Stimulated activated memory B cell treated with anti-CD40 and anti-IgM and Interleukin-4, amounts not matched to agents 10 μg/mL and 1 μg/mL and 100 μg/mL, for 72 hours (primary cell): Measurements from ENCODE around the gene SLC6A6.

Experiments used
- ATAC-seq: fragments of 150-1000 bp; cut with Tn5 transposase; 2 replicates; pipeline ENCODE4 v1.10.0; 2021
- H3K27ac Mint-ChIP-seq: one replicate; pipeline ENCODE4 v1.8.0; 2022; ENCODE audit warnings: mild to moderate bottlenecking, mixed read lengths
- H3K27me3 Mint-ChIP-seq: one replicate; pipeline ENCODE4 v1.8.0; 2022; ENCODE audit warnings: mixed read lengths
- H3K36me3 Mint-ChIP-seq: one replicate; pipeline ENCODE4 v1.8.0; 2022; ENCODE audit warnings: mixed read lengths
- H3K4me1 Mint-ChIP-seq: one replicate; pipeline ENCODE4 v1.8.0; 2022; ENCODE audit warnings: mixed read lengths
- H3K4me3 Mint-ChIP-seq: one replicate; pipeline ENCODE4 v1.8.0; 2022; ENCODE audit warnings: mild to moderate bottlenecking, moderate library complexity, mixed read lengths
- H3K9me3 Mint-ChIP-seq: one replicate; pipeline ENCODE4 v1.8.0; 2022; ENCODE audit warnings: mixed read lengths

SLC6A6 gene

DNA sequence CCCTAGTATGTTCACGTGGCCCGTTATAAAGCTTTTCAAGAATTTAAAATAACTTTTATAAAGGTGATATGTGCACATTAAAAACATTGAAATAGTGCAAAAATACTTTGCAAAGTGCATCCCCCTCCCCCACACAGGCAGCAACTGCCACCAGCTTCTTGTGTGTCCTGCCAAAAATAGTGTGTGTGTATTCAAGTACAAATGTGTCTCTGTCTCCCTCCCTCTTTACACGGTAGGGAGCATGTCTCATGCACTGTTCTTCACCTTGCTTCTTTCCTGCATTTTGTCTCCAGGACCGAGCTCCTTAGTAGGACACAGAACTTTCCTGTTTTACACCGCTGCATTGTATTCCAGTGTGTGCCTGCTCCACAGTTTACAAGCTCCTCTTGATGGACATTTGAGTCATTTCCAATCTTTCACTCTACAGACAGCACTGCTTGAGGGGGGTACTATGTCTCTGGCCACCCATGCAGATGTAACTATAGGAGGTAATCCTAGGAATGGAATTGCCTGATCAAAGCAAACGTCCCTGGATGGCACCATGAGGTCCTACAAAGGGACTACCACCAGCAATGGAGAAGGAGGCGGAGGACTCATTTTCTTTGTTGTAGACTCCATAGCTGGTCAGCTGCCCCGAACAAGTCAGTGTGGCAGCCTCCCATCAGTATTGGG is 52.4 kb downstream of the SLC6A6 start:
- Mint-ChIP-seq H3K9me3 (no peaks in the 10 kb centered on the region), H3K27ac (peak overlapping the region; percentile 86), H3K27me3 (no peaks in the 10 kb centered on the region), H3K36me3 (peaks cover 60% of the 10 kb centered on the region), H3K4me1 (peaks cover 31% of the 10 kb centered on the region), H3K4me3 (no peak overlapping the region)
- no peak for ATAC-seq

DNA sequence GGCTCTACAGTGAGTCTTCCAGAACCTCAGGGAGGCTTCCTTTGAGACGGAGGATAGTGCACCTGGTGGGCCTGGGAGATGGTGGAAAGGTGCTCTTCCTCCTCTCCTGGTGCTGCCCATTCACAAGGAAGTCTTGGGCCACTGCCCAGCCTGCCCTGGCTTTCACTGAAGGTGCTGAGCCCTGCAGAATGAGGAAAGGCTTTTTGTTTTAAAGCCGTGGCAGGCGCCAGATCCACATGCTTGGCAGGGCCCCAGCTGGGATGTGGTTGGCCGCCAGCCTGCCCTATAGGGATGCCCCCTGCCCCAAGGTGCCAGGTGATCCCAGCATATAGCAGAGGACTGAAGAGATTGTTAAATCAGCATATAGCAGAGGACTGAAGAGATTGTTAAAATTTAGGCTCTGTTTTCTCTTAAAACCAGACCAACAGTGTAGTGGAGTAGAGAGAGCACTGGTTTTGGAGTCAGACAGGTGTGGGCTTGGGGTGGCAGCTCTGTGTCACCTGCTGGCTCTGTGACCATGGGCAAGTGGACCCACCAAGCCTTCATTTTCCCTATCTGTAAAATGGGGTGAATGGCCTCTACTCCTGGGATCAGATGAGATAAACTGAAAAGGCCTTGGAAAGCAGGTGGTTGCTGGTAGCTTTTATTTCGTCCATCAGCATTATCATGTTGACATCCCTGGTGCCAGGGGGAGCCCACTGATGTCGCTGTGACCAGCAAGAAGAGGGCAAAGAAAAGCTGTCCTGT is 53.3 kb downstream of the SLC6A6 start:
- H3K27me3 Mint-ChIP-seq, result no peaks in the 10 kb centered on the region

DNA sequence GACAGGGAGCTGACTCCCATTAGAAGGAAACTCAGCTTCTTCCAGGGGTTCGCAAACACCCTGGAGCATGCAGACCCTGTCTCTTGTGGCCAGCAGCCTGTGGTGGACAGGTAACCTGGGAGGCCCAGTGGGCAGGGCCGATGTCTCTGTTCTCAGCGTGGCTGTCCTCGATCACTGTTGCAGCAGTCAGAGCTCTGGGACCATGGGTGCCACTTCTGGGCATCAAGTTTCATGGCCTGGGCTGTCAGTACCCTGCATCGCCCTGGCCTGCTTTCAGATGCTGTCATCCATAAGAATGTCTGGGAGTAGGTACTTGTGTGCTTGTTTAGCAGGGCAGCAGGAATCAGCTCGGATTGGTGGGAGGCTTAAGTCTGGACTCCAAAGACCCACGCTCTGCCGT is 54.4 kb downstream of the SLC6A6 start:
- Mint-ChIP-seq H3K27ac (no peak overlapping the region), H3K9me3 (no peaks in the 10 kb centered on the region), H3K27me3 (no peaks in the 10 kb centered on the region), H3K36me3 (peaks cover 55% of the 10 kb centered on the region), H3K4me1 (peaks cover 34% of the 10 kb centered on the region), H3K4me3 (no peak overlapping the region)
- ATAC-seq, result no peak

More for the DNA sequence above, 53.3 kb downstream of the SLC6A6 start:
- Mint-ChIP-seq H3K4me1 (peaks cover 36% of the 10 kb centered on the region), H3K9me3 (no peaks in the 10 kb centered on the region), H3K27ac (peak overlapping the region; percentile 86), H3K4me3 (no peak overlapping the region), H3K36me3 (peaks cover 62% of the 10 kb centered on the region)
- ATAC-seq, result no peak

DNA sequence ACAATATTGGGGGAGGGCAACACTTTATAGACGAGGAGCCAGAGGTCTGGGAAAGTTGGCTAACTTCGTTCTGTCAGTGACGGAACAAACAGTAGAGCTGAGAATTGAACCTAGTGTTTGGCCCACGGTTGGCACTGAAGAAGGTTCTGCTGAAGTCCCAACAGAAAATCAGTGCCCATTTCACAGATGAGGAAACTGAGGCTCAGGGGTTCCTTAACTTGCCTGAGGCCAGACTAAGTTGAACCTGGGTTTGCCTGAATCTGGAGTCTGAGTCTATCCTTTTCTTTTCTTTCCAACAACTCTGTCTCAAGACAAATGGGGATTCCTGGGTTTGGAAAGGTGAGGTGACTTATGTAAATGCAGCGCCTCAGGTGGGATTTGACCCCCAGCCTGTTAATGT is 55.1 kb downstream of the SLC6A6 start:
- Mint-ChIP-seq H3K4me3 (no peak overlapping the region), H3K27ac (no peak overlapping the region), H3K27me3 (no peaks in the 10 kb centered on the region), H3K4me1 (peaks cover 30% of the 10 kb centered on the region), H3K36me3 (peaks cover 55% of the 10 kb centered on the region), H3K9me3 (no peaks in the 10 kb centered on the region)
- no peak for ATAC-seq

DNA sequence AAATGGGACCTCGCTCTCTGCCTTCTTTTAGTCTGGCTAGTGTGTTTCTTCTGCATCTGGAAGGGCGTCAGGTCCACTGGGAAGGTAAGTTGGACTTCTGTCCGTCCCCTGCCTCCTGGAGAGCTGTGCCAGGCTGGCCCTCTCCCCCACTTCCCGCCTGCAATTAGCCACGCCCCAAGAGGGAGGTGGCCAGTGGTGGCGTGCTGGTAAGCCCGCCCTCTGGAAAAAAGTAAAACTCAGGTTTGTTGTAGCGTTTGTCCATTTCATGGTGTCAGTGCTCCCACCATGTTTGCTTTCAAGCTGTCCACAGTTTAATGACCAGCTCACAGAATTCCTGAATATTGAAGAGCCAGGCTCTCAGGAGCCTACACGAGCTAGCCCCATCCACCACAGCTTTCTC is 55.6 kb downstream of the SLC6A6 start:
- H3K27ac Mint-ChIP-seq, result no peak overlapping the region
- ATAC-seq, result no peak
- no peak overlapping the region for H3K4me3 Mint-ChIP-seq
- H3K27me3 Mint-ChIP-seq, result no peaks in the 10 kb centered on the region
- H3K36me3 Mint-ChIP-seq, result peaks cover 57% of the 10 kb centered on the region
- H3K4me1 Mint-ChIP-seq, result peaks cover 25% of the 10 kb centered on the region
- H3K9me3 Mint-ChIP-seq, result no peaks in the 10 kb centered on the region

DNA sequence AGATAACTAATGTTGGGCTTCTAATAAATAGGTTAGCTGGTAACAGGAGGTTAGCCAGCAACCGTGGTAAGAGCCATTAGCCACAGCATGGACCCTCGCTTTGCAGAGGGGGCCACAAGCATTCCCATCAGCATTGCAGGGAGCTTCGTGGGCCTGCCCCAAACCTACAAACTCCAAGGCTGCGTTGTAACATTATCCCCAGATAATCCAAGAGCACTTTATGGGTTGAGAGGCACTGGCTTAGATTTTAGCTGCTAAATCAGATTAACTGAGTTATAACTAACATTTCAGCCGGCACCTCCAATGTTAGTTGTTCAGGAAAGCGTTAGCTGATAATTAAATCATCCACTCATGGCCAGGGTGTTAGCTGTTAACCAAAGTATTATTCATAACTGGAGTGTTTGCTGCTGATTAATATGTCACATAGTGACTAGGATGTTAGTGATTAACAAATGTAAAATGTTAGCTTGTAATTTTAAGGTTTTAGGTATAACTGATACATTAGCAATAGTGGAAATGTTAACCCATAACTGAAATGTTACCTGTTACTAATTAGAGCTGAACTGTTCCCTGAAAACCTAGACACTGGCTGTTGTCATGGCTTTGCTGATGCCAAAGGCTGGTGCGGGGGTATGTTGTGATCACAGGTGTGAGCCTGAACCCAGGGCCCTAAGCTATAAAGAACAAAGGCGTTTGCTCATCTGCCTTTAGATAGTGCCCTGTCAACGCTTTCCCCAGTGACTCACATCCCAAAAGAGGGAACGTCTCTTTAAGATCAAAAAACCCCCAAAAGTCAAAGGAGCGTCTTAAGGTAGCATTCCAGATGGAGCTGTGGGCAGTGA is 56.2 kb downstream of the SLC6A6 start:
- peaks cover 61% of the 10 kb centered on the region for H3K36me3 Mint-ChIP-seq
- H3K27ac Mint-ChIP-seq, result no peak overlapping the region
- no peaks in the 10 kb centered on the region for H3K27me3 Mint-ChIP-seq
- H3K9me3 Mint-ChIP-seq, result no peaks in the 10 kb centered on the region
- no peak overlapping the region for H3K4me3 Mint-ChIP-seq
- no peak for ATAC-seq
- peaks cover 18% of the 10 kb centered on the region for H3K4me1 Mint-ChIP-seq

DNA sequence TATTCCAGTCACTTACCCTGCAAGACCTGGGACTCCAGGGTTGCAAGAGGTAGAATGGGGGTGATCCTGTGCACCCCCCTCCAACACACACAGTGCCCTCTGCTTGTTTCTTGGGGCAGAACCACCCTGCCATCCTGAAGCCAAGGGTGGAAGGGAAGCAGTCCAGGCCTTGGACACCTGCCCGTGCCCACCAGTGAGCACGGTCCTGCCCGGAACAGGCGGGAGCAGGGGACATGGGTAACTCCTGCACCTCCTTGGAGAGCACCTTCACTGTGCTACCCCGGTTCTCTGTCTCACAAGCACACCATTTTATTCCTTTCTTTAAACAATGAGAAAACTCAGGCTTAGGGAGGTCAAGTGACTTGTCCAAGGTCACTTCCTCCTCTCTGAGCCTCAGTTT is 57.0 kb downstream of the SLC6A6 start:
- Mint-ChIP-seq H3K36me3 (peaks cover 57% of the 10 kb centered on the region), H3K27ac (no peak overlapping the region), H3K4me1 (peaks cover 12% of the 10 kb centered on the region)

DNA sequence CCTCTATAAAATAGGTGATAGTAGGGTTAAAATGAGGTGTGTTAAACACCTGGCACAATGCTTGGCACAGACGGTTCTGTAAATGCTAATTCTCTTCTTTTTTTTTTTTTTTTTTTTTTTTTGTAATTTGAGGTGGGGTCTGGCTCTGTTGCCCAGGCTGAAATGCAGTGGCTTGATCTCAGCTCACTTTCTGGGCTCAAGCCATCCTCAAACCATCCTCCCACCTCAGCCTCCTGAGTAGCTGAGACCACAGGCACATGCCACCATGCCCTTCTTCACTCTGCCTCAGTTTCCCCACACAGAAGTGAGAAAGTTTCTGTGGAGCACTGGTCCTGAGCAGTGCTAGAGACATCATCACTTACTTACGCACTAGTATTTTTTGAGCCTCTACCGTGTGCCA is 57.4 kb downstream of the SLC6A6 start:
- Mint-ChIP-seq H3K27ac (peak overlapping the region; percentile 13), H3K27me3 (no peaks in the 10 kb centered on the region), H3K9me3 (no peaks in the 10 kb centered on the region), H3K4me1 (peaks cover 12% of the 10 kb centered on the region), H3K36me3 (peaks cover 58% of the 10 kb centered on the region), H3K4me3 (no peak overlapping the region)
- no peak for ATAC-seq

More for the DNA sequence above, 57.0 kb downstream of the SLC6A6 start:
- H3K27me3 Mint-ChIP-seq, result no peaks in the 10 kb centered on the region
- no peak for ATAC-seq
- no peaks in the 10 kb centered on the region for H3K9me3 Mint-ChIP-seq
- H3K4me3 Mint-ChIP-seq, result no peak overlapping the region

DNA sequence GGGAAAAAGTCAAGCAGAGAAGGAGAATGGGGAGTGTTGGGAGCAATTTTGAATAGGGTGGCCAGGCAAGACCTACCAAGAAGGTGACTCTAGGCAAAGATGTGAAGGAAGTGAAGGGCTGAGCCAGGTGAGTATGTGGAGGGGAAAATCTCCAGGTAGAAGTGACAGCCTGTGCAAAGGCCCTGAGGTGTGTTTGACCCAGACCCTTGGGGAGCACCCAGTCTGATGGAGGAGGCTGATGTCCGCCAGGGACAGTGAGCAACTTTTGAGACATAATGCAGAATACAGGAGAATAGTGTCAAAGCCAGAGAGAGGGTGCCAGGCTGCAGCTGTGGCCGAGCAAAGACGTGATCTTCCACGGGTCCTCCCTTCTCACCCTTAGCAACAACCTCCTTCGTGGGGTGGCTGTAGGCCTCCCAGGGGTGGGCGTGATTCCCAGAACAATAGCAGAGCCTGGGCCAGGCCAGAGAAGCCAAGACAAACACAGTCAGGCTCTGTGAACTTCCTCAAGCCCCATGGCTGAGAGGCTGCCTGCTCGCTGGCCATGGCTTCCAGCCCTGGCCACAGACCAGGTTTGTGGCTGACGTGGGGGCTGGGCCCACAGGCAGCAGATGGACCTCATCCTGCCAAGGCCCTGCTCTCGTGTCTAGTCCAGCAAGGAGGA is 58.1 kb downstream of the SLC6A6 start:
- Mint-ChIP-seq H3K36me3 (peaks cover 52% of the 10 kb centered on the region), H3K4me3 (no peak overlapping the region), H3K9me3 (no peaks in the 10 kb centered on the region), H3K27ac (peak overlapping the region; percentile 13), H3K4me1 (peaks cover 12% of the 10 kb centered on the region), H3K27me3 (no peaks in the 10 kb centered on the region)
- ATAC-seq, result no peak

DNA sequence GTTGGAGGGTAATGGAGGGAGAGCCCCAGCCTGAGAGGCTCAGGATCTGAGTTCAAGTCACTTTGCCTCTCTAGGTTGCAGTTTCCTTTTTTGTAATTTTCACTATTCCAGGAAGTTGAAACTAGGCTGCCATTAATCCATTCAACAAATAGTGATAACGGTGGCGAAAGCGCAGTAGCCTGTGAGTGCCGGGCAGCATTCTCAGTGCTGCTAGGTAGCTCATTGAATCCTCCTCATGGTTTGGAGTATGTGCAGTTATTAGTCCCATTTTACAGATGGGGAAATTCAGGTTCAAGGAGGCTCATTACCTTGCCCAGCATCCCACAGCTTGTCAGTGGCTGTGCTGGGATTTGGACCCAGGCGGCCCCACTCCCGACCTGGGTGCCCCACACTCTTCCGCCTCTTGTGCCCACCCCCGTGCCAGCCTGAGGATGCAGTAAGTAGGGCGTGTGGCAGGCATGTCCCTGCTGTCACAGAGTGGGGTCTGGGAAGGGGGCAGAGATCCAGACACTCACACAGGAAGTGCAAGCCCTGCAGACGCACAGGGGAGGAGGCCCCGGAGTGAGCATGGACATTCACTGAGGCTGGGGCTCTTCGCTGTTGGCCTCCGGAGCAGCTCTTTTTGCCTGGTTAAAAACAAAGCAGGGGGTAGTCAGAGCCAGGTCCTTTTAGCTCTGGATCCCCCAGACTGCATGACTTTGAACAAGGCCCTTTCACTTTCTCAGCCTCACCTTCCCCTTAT is 58.8 kb downstream of the SLC6A6 start:
- H3K36me3 Mint-ChIP-seq, result peaks cover 47% of the 10 kb centered on the region
- peak overlapping the region; percentile 71 for H3K27ac Mint-ChIP-seq
- no peak for ATAC-seq
- no peak overlapping the region for H3K4me3 Mint-ChIP-seq
- H3K4me1 Mint-ChIP-seq, result peaks cover 12% of the 10 kb centered on the region
- H3K9me3 Mint-ChIP-seq, result no peaks in the 10 kb centered on the region
- H3K27me3 Mint-ChIP-seq, result no peaks in the 10 kb centered on the region

DNA sequence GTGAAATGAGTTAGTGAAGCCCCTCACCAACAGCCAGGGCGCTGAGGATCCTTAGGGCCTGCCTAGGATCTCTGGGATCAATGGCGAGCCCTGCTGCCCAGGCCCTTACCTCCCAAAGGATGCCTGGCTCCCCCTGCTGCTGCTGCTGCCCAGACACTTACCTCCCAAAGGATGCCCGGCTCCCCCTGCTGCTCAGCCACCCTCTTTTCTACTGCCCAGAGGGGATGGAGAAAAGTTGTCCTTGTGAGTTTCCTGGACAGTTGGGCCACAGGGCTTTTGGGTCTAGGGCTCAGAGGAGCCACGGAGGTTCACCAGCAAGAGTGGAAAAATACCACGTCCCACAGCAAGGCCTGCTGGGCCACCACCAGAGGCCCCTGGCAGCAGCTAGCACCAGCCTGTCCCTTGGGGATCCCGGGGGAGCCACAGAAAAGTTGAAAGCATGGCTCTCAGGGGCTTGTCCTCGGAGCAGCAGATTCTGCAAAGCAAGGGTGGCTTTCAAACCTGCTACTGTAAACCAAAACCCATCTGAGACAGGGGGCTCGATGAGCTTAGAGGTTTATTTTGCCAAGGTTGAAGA is 59.4 kb downstream of the SLC6A6 start:
- H3K4me3 Mint-ChIP-seq, result no peak overlapping the region
- H3K36me3 Mint-ChIP-seq, result peaks cover 47% of the 10 kb centered on the region
- H3K27ac Mint-ChIP-seq, result peak overlapping the region; percentile 71

DNA sequence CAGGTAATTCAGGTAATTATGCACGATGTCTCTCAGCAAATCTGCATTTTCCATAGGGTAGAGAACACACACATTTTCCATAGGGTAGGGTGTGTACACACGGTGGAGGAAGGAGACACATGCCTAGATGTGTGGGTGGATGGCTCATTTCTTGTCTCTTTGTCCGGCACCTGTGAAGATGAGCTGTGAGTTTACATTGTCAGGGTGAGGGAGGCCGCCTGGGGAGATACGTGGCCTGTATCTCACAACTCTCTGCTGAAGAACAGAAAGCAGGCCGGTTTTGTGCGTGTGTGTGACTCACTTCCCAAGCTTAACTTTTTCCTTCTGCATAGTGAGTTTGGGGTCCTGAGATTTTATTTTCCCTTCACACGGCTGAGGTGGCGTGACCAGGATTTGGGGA is 60.3 kb downstream of the SLC6A6 start:
- peaks cover 15% of the 10 kb centered on the region for H3K4me1 Mint-ChIP-seq
- H3K36me3 Mint-ChIP-seq, result peaks cover 49% of the 10 kb centered on the region
- H3K9me3 Mint-ChIP-seq, result no peaks in the 10 kb centered on the region
- peak overlapping the region; percentile 71 for H3K27ac Mint-ChIP-seq
- no peak overlapping the region for H3K4me3 Mint-ChIP-seq
- H3K27me3 Mint-ChIP-seq, result no peaks in the 10 kb centered on the region
- no peak for ATAC-seq

More for the DNA sequence above, 59.4 kb downstream of the SLC6A6 start:
- Mint-ChIP-seq H3K4me1 (peaks cover 12% of the 10 kb centered on the region), H3K9me3 (no peaks in the 10 kb centered on the region), H3K27me3 (no peaks in the 10 kb centered on the region)
- ATAC-seq, result peak; percentile 73

DNA sequence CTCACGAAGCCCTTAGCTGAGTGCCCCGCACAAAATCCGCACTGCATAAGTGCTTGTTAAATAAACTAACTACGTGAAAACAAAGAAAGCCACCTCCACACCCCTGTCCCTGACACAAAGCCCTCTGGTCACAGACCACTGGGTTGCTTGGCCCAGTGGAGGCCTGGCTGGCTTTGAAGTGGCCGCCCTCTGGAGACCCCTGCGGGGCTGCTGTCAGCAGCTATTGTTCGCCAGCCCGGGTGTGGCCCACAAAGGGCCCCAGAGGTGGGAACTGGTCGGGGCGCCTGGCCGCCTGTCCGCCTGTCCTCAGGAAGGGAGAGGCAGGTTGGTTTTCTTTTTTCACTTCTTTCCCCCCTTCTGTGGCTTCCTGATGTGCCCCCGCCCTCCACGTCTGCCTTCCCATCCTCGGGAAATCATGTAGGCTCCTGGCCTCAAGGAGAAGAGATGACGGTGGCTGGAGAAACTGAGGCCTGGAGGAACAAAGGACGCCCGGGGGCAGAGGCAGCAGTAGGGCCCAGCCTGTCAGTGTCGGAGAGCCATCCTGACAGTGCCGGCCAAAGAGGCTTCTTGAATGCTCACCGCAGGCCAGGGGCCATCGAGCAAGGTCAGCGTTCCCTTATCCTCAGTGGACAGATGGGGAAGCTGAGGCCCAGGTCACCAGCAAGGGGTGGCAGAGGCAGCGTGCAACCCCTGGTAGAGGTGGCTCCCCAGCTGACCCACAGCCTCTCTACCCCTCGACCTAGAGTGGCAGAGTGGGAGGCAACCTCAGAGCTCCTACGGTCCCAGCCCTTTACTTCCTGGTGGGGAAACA is 61.1 kb downstream of the SLC6A6 start:
- Mint-ChIP-seq H3K36me3 (peaks cover 49% of the 10 kb centered on the region), H3K9me3 (no peaks in the 10 kb centered on the region)

DNA sequence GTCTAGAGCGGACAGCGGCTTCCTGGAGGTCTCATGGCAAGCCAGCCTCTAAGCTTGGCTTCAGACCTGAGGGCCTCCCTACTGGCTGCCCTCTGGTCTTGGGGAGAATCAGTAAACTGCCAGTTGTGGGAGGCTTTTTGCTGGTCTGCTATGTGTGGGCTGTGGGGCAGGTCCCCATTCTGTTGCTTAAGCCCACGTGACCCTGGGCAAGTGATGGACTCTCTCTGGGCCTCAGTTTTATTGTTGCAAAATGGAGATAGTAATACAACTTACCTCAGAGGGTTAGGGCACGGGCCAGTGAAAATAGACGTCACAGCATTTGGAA is 61.7 kb downstream of the SLC6A6 start:
- Mint-ChIP-seq H3K4me1 (peaks cover 18% of the 10 kb centered on the region), H3K27me3 (no peaks in the 10 kb centered on the region), H3K9me3 (no peaks in the 10 kb centered on the region), H3K36me3 (peaks cover 47% of the 10 kb centered on the region), H3K27ac (no peak overlapping the region), H3K4me3 (no peak overlapping the region)
- no peak for ATAC-seq

More for the DNA sequence above, 61.1 kb downstream of the SLC6A6 start:
- no peak for ATAC-seq
- Mint-ChIP-seq H3K4me1 (peaks cover 18% of the 10 kb centered on the region), H3K27me3 (no peaks in the 10 kb centered on the region), H3K27ac (peak overlapping the region; percentile 71), H3K4me3 (no peak overlapping the region)
